Muscle of leg (tissue), 11 donors: ENCODE measurements around the gene RPL28. TPM values are rescaled to one million over a fixed set of nuclear protein-coding genes. Genes with fewer than 3 reads are reported as not detected.

ENCODE experiments used
- DNase-seq: peaks from one replicate; pipeline ENCODE4 v3.0.0; 2013
- H3K27ac ChIP-seq: one replicate; pipeline ENCODE4 v1.5.1; 2013; ENCODE audit warnings: mild to moderate bottlenecking, low read length, control low read depth
- H3K27me3 ChIP-seq: one replicate; pipeline ENCODE4 v1.6.1; 2013; ENCODE audit warnings: low read length; ENCODE audit not compliant: control insufficient read depth, insufficient read depth
- H3K36me3 ChIP-seq: one replicate; pipeline ENCODE4 v1.6.1; 2013; ENCODE audit warnings: low read length; ENCODE audit not compliant: control insufficient read depth, insufficient read depth
- H3K4me1 ChIP-seq: one replicate; pipeline ENCODE4 v1.6.1; 2013; ENCODE audit warnings: low read length; ENCODE audit not compliant: control insufficient read depth, insufficient read depth
- H3K4me3 ChIP-seq: one replicate; pipeline ENCODE4 v1.5.1; 2013; ENCODE audit warnings: low read length, control low read depth
- H3K9me3 ChIP-seq: replicated peaks from 2 replicates; pipeline ENCODE4 v1.6.1; 2013; ENCODE audit warnings: low read depth, low read length; ENCODE audit not compliant: control insufficient read depth
- WGBS: methylation state at CpG from one replicate; pipeline ENCODE4 v1.1.5; 2013; ENCODE audit warnings: missing lambda C conversion rate; ENCODE audit not compliant: insufficient coverage; 5-methylcytosine and 5-hydroxymethylcytosine counted together
- polyA plus RNA-seq, 8 donors: library from polyadenylated mRNA; unstranded; fragments of 120-200 nt; gene quantifications; one replicate each; pipeline versions ENCODE4 v1.2.1 to v1.2.3, GENCODE V29; 2013; ENCODE audit warnings: inconsistent platforms in 1 of 8, low replicate concordance in 1 of 8; ENCODE audit not compliant: insufficient read length in 8 of 8, insufficient read depth in 1 of 8
- total RNA-seq: library from RNA; stranded (reverse); fragments of 120-200 nt; gene quantifications from one replicate; pipeline ENCODE4 v1.2.4, GENCODE V29; 2013

Gene RPL28
- total and polyA plus RNA-seq, 9 donors, result 463 to 2,410 (median 1,826) TPM

- Histone ChIP-seq H3K27ac (no peak overlapping the region), H3K9me3 (no peaks in the 10 kb centered on the region), H3K27me3 (peaks cover 72% of the 10 kb centered on the region), H3K4me3 (peak overlapping the region; percentile 19), H3K4me1 (peaks cover 18% of the 10 kb centered on the region), H3K36me3 (peaks cover 10% of the 10 kb centered on the region)
- DNase-seq, result no peak
- 3% methylated on average over 15 of the region's 24 CpGs for WGBS
These were observed 32.4 kb upstream of the RPL28 start for GRCh38 chr19:55353356-55353802.

DNA sequence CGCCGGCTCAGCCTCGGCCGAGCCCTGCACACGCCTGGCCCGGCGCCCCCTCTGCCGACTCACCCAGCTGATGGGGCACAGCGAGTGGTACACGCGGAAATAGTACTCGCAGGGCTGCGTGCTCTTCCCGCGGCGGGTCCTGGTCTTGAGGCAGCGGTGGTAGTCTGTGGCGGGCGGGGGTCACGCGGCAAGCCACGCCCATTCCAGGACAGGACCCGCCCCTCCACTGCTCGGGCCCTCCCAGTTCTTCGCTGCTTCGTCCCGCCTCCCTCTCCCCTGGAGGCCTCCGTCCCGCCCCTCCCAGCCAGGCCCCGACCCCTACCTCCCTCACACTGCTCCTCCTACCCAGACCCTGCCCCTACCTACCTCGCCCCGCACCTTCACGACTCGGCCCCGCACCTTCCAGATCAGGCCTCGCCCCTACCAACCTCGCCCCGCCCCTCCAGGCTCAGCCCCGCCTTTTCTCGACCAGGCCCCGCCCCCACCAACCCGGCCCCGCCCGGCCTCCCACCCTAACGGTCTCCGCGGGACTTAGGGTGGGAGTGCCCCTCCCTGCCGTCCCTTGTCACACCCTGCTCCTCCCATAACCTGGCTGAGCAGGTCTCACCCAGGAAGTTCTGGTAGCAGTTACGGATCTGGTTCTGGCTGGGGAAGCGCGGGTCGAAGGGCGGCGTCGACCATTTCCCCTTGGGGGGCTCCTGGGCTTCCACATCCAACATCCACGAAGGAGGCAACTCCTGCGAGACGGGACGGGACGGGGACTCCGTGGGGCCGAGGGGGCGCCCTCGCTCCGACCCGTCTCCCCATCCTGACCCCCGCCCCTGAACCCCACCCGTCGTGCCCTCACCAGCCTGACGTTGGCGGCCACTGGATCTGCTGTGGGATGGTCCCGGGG lies 31.7 kb upstream of the RPL28 start:
- under 1% methylated on average over 51 of the region's 72 CpGs for WGBS
- no peak for DNase-seq
- H3K27me3 ChIP-seq, result peaks cover 72% of the 10 kb centered on the region
- no peaks in the 10 kb centered on the region for H3K9me3 ChIP-seq
- H3K27ac ChIP-seq, result no peak overlapping the region
- peaks cover 5% of the 10 kb centered on the region for H3K36me3 ChIP-seq
- H3K4me3 ChIP-seq, result peak overlapping the region; percentile 19
- H3K4me1 ChIP-seq, result peaks cover 14% of the 10 kb centered on the region

GRCh38 chr19:55354698-55355212 lies 31.0 kb upstream of the RPL28 start, which contains the start of gene COX6B2:
COX6B2 (minus strand) TSS chr19:55354719; CDS start chr19:55354521, 198 bp downstream.
- no peak for DNase-seq
- peak within 1 kb of the TSS; percentile 19 for H3K4me3 ChIP-seq
- peaks cover 75% of the 10 kb centered on the region for H3K27me3 ChIP-seq
- H3K27ac ChIP-seq, result no peak within 1 kb of the TSS
- peaks cover 14% of the 10 kb centered on the region for H3K4me1 ChIP-seq
- WGBS, result 0% methylated on average over 8 of the region's 43 CpGs
- no peaks in the 10 kb centered on the region for H3K9me3 ChIP-seq
- no peaks in the 10 kb centered on the region for H3K36me3 ChIP-seq

DNA sequence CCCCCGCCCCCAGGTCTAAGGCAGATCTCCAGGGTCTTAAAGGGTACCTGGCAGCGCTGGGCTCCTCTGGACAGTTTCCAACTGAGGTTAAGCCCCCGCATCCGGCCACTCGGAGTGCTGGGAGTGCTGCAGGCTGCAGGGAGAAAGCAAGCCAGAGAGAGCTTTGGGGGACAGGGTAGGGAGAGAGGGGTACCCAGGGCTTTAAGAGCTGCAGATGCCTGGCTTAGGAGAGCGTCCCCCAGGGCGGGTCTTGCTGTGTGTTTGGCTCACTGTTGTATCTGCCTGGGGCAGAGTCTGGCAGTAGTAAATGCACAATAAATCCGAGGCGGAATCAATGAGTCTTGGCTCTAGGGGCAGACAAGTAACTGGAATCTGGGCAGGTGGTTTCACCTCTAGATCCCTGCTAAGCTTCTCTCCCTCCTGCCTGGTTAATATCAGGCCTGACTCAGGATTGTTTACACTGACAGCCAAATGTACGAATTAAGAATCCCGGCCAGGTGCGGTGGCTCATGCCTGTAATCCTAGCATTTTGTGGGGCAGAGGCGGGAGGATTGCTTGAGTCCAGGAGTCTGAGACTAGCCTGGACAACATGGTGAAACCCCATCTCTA lies 30.4 kb upstream of the RPL28 start:
- Histone ChIP-seq H3K9me3 (no peaks in the 10 kb centered on the region), H3K27ac (no peak overlapping the region), H3K36me3 (no peaks in the 10 kb centered on the region), H3K4me3 (no peak overlapping the region), H3K27me3 (peaks cover 75% of the 10 kb centered on the region), H3K4me1 (peaks cover 14% of the 10 kb centered on the region)
- 4% methylated on average over 8 of the region's 13 CpGs for WGBS
- no peak for DNase-seq

DNA sequence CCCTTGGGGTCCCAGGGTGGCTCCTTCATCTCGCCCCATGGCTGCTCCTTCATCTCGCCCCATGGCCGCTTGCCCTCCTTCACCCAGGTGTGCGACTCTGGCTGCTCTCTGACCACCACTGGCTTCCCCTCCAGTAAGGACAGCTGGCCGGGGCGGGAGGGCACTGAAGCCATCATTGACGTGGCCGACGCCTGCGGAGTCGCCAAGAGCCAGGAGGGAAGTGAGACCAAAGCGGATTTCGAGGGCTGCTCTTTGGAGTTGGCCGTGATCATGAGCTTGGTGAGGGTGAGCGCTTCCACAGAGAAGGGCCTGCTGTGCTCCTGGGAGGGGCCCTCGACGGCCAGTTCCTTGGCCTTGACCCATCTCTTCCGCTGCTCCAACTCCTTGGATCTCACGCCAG lies 27.2 kb upstream of the RPL28 start:
- Histone ChIP-seq H3K4me3 (no peak overlapping the region), H3K27ac (no peak overlapping the region), H3K4me1 (peaks cover 10% of the 10 kb centered on the region), H3K9me3 (no peaks in the 10 kb centered on the region), H3K27me3 (peaks cover 46% of the 10 kb centered on the region), H3K36me3 (no peaks in the 10 kb centered on the region)
- WGBS, result 80% methylated on average over 19 of the region's 19 CpGs
- no peak for DNase-seq

DNA sequence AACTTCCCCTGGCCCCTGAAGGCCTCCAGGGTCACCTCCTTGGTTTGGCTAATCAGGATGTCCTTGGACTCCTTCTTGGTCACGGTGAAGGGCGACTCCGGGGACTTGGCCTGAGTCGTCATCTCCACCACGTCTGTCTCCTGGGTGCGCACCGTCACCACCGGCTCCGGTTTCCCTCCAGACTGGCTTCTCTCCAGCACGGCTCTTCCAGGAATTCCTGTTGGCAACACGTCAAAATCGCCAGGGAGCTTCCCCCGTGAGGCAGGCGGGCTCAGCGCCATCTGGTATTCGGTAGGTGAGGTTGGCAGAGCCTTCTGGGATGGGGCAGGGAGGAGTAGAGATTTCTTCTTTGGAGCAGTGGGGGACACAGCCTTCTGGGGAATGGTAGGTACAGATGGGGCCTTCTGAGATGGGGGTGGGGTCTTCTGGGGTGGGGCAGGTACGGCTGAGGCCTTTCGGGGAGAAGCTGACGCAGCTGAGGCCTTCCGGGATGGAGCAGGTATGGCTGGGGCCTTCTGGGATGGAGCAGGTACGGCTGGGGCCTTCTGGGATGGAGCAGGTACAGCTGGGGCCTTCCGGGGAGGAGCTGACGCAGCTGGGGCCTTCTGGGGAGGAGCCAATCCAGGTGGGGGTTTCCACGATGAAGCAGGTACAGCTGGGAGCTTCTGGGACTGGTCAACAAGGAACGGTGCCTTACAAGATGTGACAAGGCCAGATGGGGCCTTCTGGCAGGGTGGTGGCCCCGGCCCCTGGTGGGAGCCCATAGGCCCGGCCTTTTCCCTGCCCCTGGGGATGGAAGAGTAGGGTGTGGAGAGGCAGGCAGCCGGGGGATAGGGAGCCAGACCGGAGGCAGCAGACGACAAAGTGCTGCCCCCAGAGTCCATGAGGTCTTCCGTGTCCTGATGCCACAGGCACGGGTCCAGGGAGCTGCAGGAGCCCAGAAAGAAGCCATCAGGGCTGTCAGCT lies 26.5 kb upstream of the RPL28 start:
- H3K4me3 ChIP-seq, result no peak overlapping the region
- DNase-seq, result no peak
- no peaks in the 10 kb centered on the region for H3K9me3 ChIP-seq
- H3K27me3 ChIP-seq, result peaks cover 41% of the 10 kb centered on the region
- WGBS, result 68% methylated on average over 26 of the region's 32 CpGs
- no peaks in the 10 kb centered on the region for H3K36me3 ChIP-seq
- peaks cover 4% of the 10 kb centered on the region for H3K4me1 ChIP-seq
- H3K27ac ChIP-seq, result no peak overlapping the region

DNA sequence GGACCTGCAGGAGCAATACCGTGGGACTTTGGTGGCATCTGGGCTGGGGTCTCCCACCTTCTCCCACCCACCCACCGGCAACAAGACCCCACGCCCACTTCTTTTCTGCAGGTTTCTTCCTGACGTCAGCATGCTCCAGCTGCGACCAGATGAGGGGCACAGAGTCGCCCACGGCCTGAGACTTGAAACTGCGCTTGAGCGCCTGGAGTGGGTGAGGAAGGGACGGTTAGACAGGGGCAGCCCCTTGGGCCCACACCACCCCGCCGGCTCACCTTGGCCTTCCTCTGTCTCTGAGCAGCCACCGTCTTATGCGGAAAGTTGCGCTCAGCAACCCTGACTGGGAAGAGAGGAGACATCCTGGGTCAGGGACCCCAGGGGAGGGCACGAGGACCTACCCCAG lies 24.8 kb upstream of the RPL28 start:
- no peaks in the 10 kb centered on the region for H3K36me3 ChIP-seq
- DNase-seq, result no peak
- 82% methylated on average over 13 of the region's 16 CpGs for WGBS
- no peak overlapping the region for H3K4me3 ChIP-seq
- no peaks in the 10 kb centered on the region for H3K9me3 ChIP-seq
- peaks cover 24% of the 10 kb centered on the region for H3K27me3 ChIP-seq
- no peaks in the 10 kb centered on the region for H3K4me1 ChIP-seq
- no peak overlapping the region for H3K27ac ChIP-seq

GRCh38 chr19:55362174-55362989 lies 23.4 kb upstream of the RPL28 start:
- Histone ChIP-seq H3K27me3 (peaks cover 14% of the 10 kb centered on the region), H3K36me3 (no peaks in the 10 kb centered on the region), H3K4me3 (no peak overlapping the region), H3K27ac (no peak overlapping the region), H3K9me3 (no peaks in the 10 kb centered on the region), H3K4me1 (no peaks in the 10 kb centered on the region)
- no peak for DNase-seq
- WGBS, result 66% methylated on average over 28 of the region's 38 CpGs
